T-helper 17 cell (primary cell): ENCODE results near the gene NRXN2. TPM values are rescaled to one million over a fixed set of nuclear protein-coding genes. Genes with fewer than 3 reads are reported as not detected.
A peak's percentile ranks its signal among the peaks of the same experiment; 100 is the strongest.

Experiments used
- ATAC-seq: fragments of 150-1000 bp; cut with Tn5 transposase; 2 replicates; pipeline ENCODE4 v1.10.0; 2021; ENCODE audit warnings: mild to moderate bottlenecking, moderate library complexity
- DNase-seq, 3 donors: peaks; one replicate each; pipeline versions ENCODE4 v3.0.0 to v3.0.0-alpha.2; 2020 to 2021
- H3K9me3 ChIP-seq: one replicate; pipeline ENCODE4 v1.7.0; 2013; ENCODE audit warnings: low read length, mild to moderate bottlenecking; ENCODE audit not compliant: control insufficient read depth, poor library complexity, severe bottlenecking
- H3K27ac Mint-ChIP-seq: one replicate; pipeline ENCODE4 v1.8.0; 2022; ENCODE audit warnings: mild to moderate bottlenecking, moderate library complexity, mixed read lengths
- H3K27me3 Mint-ChIP-seq: one replicate; pipeline ENCODE4 v1.8.0; 2022; ENCODE audit warnings: mixed read lengths
- H3K36me3 Mint-ChIP-seq: one replicate; pipeline ENCODE4 v1.8.0; 2022; ENCODE audit warnings: low read depth, mixed read lengths
- H3K4me1 Mint-ChIP-seq: one replicate; pipeline ENCODE4 v1.8.0; 2022; ENCODE audit warnings: mild to moderate bottlenecking, mixed read lengths
- H3K4me3 Mint-ChIP-seq: one replicate; pipeline ENCODE4 v1.8.0; 2022; ENCODE audit warnings: mild to moderate bottlenecking, moderate library complexity, mixed read lengths
- total RNA-seq, 4 donors: library from RNA in 2 of 4; stranded (reverse) in 2 of 4; gene quantifications; one replicate each; pipeline ENCODE4 v1.2.3 and lab custom pipeline; 2022 to 2026

Gene NRXN2
- total RNA-seq, 2 donors from 2014 or later, result 0.21 to 0.32 TPM

DNA sequence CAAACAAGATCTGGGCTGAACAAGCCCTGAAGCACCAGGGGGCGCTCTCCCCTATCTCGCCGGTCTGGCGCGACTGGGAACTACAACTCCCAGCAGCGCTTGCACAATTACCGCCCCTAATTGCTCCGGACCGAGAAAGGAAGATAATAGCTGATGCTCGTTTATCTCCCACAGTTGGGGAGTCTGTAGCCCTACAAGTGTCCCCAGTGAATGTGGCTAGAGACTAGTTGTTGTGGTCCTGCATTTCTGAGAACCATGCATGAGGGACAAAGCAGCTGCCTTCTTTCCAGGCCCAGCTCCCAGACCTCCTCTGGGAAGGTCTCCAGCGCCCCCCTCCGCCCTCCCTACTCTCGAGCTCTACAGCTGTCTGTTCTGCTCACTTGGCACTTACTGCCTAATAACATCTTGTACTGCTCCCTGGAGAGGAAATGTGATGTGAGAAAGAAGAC, 34.4 kb downstream of the NRXN2 start:
- Mint-ChIP-seq H3K4me1 (peaks cover 20% of the 10 kb centered on the region), H3K36me3 (peaks cover 5% of the 10 kb centered on the region), H3K27ac (peak overlapping the region; percentile 49), H3K4me3 (peak overlapping the region; percentile 82), H3K27me3 (peaks cover 36% of the 10 kb centered on the region)
- DNase-seq (peak; percentile 80 to 93 (median 85)), ATAC-seq (peak; percentile 99)
- no peaks in the 10 kb centered on the region for H3K9me3 ChIP-seq

- H3K4me3 Mint-ChIP-seq, result peak overlapping the region; percentile 82
- H3K27ac Mint-ChIP-seq, result peak overlapping the region; percentile 49
- H3K36me3 Mint-ChIP-seq, result peaks cover 4% of the 10 kb centered on the region
- H3K27me3 Mint-ChIP-seq, result peaks cover 29% of the 10 kb centered on the region
- DNase-seq (no peak), ATAC-seq (no peak)
- no peaks in the 10 kb centered on the region for H3K9me3 ChIP-seq
- peaks cover 16% of the 10 kb centered on the region for H3K4me1 Mint-ChIP-seq
These were observed 35.1 kb downstream of the NRXN2 start for GRCh38 chr11:64687643-64688533.

DNA sequence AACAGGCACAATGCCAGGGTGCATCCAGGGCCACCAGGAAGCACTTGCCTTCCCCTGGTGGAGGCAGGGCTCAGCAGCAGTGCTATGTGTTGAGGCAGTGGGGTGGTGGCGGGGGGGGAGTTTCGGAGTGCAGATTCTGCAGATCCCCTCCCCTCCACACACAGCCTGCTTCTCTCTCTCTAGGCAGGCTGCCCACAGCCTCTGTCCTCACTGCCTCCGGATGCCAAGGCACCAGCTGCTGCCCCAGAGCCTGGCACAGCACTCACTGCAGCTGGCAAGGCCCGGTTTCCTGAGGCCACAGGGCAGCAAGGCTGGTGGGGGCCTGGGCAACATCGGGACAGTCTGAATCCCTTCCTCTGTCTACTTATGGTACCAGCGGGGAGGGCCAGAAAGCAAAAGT, 35.8 kb downstream of the NRXN2 start:
- H3K36me3 Mint-ChIP-seq, result no peaks in the 10 kb centered on the region
- peaks cover 23% of the 10 kb centered on the region for H3K27me3 Mint-ChIP-seq
- no peak overlapping the region for H3K27ac Mint-ChIP-seq
- no peaks in the 10 kb centered on the region for H3K9me3 ChIP-seq
- peaks cover 11% of the 10 kb centered on the region for H3K4me1 Mint-ChIP-seq
- DNase-seq (no peak), ATAC-seq (no peak)
- H3K4me3 Mint-ChIP-seq, result no peak overlapping the region

DNA sequence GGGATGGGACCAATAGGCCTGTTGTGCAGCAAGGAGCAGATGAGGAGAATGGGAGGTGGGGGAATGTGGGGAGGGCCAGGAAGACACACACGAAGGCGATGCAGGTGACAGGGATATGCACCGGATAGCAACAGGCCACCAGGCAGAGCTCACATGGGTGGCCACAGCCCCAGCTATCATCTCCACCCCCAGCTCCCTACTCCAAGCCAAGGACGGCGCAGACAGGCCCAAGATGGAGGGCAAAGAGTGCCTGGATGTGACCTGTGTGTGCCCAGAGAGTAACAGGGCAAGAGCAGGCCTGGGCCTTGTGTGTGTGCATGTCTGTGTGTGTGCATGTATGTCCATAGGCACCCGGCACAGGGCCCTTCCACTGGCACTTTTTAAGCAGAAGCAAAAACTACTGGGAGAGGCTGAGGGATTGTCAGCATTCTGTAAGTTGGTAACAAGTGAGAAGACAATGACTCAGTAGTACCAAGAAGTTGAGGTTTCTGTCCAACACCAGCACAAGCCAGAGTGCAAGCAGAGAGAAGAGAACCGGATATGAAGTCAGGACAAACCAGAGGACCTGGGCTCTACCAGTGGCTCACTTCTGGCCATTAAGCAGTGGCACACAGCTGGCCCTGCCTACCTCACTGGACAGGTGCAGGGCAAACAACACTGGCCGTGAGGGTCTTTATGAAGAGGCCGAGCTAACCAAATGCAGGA, 36.4 kb downstream of the NRXN2 start:
- ATAC-seq, result no peak

DNA sequence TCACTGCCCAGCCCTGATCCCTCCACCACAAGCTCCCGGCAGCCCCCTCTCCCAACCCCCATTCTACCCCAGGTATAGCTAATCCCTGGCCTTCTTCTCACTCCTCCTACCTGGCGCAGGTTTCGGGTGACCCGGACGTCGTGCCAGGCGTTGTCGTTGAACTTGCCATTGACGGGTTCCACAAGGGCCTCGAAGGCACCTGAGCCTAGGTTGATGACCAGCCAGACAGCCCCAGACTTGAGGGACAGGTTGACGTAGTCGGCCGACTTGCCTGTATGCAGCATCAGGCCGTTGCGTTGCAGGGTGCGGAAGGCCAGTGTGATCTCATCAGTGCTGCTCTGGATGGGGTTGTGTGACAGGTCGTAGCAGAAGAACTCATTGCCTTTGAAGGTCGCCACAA, 37.5 kb downstream of the NRXN2 start:
- DNase-seq, result no peak
- ATAC-seq, result no peak
- H3K27me3 Mint-ChIP-seq, result peaks cover 6% of the 10 kb centered on the region
- H3K9me3 ChIP-seq, result no peaks in the 10 kb centered on the region
- peaks cover 10% of the 10 kb centered on the region for H3K4me1 Mint-ChIP-seq
- no peak overlapping the region for H3K4me3 Mint-ChIP-seq
- no peaks in the 10 kb centered on the region for H3K36me3 Mint-ChIP-seq
- no peak overlapping the region for H3K27ac Mint-ChIP-seq

More for the DNA sequence above, 36.4 kb downstream of the NRXN2 start:
- H3K27me3 Mint-ChIP-seq, result peaks cover 17% of the 10 kb centered on the region
- peaks cover 10% of the 10 kb centered on the region for H3K4me1 Mint-ChIP-seq
- H3K9me3 ChIP-seq, result no peaks in the 10 kb centered on the region
- H3K27ac Mint-ChIP-seq, result no peak overlapping the region
- H3K36me3 Mint-ChIP-seq, result no peaks in the 10 kb centered on the region
- H3K4me3 Mint-ChIP-seq, result no peak overlapping the region
- no peak for DNase-seq

DNA sequence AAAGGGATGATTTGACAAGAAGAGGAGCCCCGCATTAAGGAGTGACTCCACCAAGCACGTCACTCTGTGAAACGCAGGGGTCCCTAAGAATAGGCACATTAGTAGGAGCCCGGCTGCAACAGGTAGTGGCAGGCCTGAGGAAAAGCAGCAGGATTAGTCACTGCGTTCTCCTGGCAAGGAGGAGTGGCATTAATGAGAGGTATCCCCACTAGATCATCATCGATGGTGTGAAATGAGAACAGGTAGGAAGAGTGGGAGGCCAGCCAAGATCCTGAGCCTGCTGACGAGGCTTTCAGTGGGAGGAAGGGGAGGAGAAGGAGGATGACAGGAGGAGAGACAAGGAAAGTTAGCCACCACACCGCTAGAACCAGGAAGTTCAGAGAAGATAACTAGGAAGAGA, 38.6 kb downstream of the NRXN2 start:
- Mint-ChIP-seq H3K27ac (peak overlapping the region; percentile 9), H3K4me1 (peaks cover 10% of the 10 kb centered on the region), H3K36me3 (no peaks in the 10 kb centered on the region), H3K4me3 (peak overlapping the region; percentile 12), H3K27me3 (peaks cover 18% of the 10 kb centered on the region)
- no peak for ATAC-seq
- no peak for DNase-seq
- H3K9me3 ChIP-seq, result no peaks in the 10 kb centered on the region

GRCh38 chr11:64681171-64681570, 41.8 kb downstream of the NRXN2 start:
- H3K9me3 ChIP-seq, result no peaks in the 10 kb centered on the region
- DNase-seq (no peak), ATAC-seq (no peak)
- H3K27ac Mint-ChIP-seq, result no peak overlapping the region
- no peaks in the 10 kb centered on the region for H3K4me1 Mint-ChIP-seq
- H3K27me3 Mint-ChIP-seq, result peaks cover 50% of the 10 kb centered on the region
- H3K4me3 Mint-ChIP-seq, result no peak overlapping the region
- peaks cover 9% of the 10 kb centered on the region for H3K36me3 Mint-ChIP-seq

GRCh38 chr11:64679846-64680245, 43.2 kb downstream of the NRXN2 start:
- no peak overlapping the region for H3K27ac Mint-ChIP-seq
- peaks cover 3% of the 10 kb centered on the region for H3K4me1 Mint-ChIP-seq
- no peak for DNase-seq
- H3K36me3 Mint-ChIP-seq, result peaks cover 9% of the 10 kb centered on the region
- ATAC-seq, result no peak
- peaks cover 63% of the 10 kb centered on the region for H3K27me3 Mint-ChIP-seq
- H3K4me3 Mint-ChIP-seq, result no peak overlapping the region
- H3K9me3 ChIP-seq, result no peaks in the 10 kb centered on the region

DNA sequence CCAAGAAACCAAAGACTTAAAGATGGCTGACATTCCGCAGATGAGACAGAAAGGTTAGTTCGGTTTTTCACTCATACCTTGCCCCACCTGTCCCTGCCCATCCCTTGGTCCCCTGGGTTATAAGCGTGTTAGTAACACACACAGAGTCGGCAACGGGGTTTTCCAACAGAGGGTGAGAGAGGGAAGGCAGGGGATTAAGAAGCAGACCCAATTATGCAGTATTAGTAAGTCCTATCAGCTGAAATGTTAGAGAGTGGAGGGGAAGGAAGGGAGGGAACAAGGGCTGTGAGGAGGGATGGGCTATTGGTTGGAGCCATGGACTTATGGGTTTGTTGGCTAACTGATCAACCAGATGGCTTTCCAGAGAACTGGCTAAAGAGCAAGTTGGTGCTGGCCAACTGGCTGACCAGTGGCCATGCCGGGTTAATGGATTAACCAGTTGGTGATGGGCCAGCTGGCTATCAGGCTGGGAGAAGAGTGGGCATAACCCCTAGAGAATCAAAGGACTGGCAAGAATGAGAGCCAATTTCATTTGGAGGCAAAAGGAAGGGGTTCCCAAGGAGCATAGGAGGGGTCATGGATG, 45.5 kb downstream of the NRXN2 start:
- no peaks in the 10 kb centered on the region for H3K9me3 ChIP-seq
- ATAC-seq, result no peak
- DNase-seq, result no peak
- Mint-ChIP-seq H3K27ac (no peak overlapping the region), H3K4me1 (peaks cover 3% of the 10 kb centered on the region), H3K27me3 (peaks cover 68% of the 10 kb centered on the region), H3K4me3 (no peak overlapping the region), H3K36me3 (peaks cover 9% of the 10 kb centered on the region)

- peak overlapping the region; percentile 70 for H3K27ac Mint-ChIP-seq
- H3K36me3 Mint-ChIP-seq, result peaks cover 12% of the 10 kb centered on the region
- H3K4me3 Mint-ChIP-seq, result no peak overlapping the region
- ATAC-seq, result no peak
- no peaks in the 10 kb centered on the region for H3K9me3 ChIP-seq
- peaks cover 80% of the 10 kb centered on the region for H3K27me3 Mint-ChIP-seq
- DNase-seq, result no peak
- H3K4me1 Mint-ChIP-seq, result peaks cover 3% of the 10 kb centered on the region
These were observed 46.8 kb downstream of the NRXN2 start for GRCh38 chr11:64676261-64676615.

DNA sequence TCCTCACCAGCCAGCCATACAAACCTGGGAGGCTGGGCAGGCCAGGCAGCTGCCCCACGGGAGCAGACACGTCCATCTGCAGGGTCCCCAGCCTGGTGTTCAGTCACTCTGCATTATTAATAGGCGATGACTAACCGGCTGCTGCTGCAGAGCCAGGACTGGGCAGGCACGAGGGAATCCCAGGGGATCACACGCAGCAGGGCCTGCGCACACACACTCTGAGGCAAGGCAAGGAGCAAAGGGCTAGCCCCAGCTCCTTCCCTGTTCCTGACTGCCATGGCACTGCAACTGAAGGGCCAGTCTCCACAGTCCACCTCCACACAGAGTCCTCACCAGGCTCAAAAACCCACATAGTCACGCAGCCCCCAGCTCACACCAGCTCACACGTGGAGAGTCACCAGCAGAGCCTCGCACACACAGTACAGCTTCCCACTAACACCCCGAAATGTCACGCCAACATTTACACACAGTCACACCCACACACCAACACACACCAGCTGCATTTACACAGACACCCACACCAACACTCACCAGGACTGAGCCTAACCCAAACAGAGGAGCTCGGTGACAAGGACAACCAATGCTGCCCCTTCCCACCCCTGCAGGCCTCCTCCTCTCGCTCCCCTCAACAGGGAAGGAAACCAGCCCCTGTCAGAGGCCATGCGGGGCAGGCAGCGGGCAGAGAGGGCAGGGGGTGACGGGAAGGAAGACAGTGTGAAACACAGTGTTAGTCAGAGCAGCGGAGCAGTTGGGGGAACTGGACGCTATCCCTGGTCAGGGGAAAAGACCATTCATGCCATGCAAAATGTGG, 47.3 kb downstream of the NRXN2 start:
- peak overlapping the region; percentile 70 for H3K27ac Mint-ChIP-seq
- peaks cover 12% of the 10 kb centered on the region for H3K36me3 Mint-ChIP-seq
- no peak for DNase-seq
- H3K27me3 Mint-ChIP-seq, result peaks cover 86% of the 10 kb centered on the region
- no peak for ATAC-seq
- no peaks in the 10 kb centered on the region for H3K9me3 ChIP-seq
- H3K4me3 Mint-ChIP-seq, result no peak overlapping the region
- peaks cover 3% of the 10 kb centered on the region for H3K4me1 Mint-ChIP-seq

DNA sequence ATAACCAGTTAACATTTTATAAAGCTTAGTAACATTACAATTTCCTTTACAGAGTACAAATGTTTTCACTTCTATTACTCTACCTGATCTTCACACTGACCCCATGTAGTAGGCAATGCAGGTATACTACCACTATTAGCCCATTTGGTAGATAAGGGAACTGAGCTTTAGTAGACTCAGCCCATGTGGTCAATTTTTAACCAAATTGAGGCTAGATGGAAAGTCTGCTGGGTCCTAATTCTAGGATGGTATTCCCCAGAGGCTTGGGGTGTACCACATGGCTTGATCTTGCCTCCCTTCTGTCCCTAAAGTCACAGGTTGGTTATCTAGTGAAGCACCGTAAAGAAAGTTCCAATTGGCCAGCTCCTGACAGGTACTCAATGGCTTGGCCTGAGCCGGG, 48.2 kb downstream of the NRXN2 start:
- Mint-ChIP-seq H3K27ac (no peak overlapping the region), H3K36me3 (peaks cover 12% of the 10 kb centered on the region), H3K27me3 (peaks cover 88% of the 10 kb centered on the region), H3K4me1 (peaks cover 3% of the 10 kb centered on the region), H3K4me3 (no peak overlapping the region)
- DNase-seq (no peak), ATAC-seq (no peak)
- H3K9me3 ChIP-seq, result no peaks in the 10 kb centered on the region

DNA sequence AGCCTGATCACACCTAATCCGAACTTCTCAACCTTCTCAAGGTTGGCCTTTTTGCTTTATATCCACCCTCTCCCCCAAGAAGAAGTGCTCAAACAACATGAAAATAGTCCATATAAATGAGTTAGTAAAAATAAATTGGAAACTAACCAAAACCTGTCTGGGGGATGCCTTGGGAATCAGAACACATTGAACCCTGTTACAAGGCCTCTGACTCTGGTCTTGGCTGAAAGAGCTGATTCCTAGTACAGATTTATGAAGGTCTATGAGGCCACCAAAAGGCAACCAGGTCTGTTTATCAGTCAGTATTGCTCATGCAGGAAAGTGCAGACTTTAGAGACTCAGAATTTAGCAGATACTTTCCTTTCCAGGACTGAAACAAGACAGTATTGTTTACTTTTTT, 49.7 kb downstream of the NRXN2 start:
- no peaks in the 10 kb centered on the region for H3K9me3 ChIP-seq
- ATAC-seq, result no peak
- H3K27me3 Mint-ChIP-seq, result peaks cover 84% of the 10 kb centered on the region

More for the DNA sequence above, 49.7 kb downstream of the NRXN2 start:
- no peak overlapping the region for H3K4me3 Mint-ChIP-seq
- DNase-seq, result no peak
- no peak overlapping the region for H3K27ac Mint-ChIP-seq
- H3K36me3 Mint-ChIP-seq, result peaks cover 12% of the 10 kb centered on the region
- peaks cover 5% of the 10 kb centered on the region for H3K4me1 Mint-ChIP-seq
